Trophoblast cell (in vitro differentiated cells and primary cell): ENCODE data around the gene AICDA.
"Not testable (repeated sequence)": the region's sequence is repeated elsewhere in the genome, so short reads cannot be mapped to it uniquely, and the experiment has no call there.

Source experiments
- DNase-seq, 2 donors: peaks; one replicate each; pipeline ENCODE4 v3.0.0-alpha.2; 2016
- H2AFZ ChIP-seq: 2 replicates; pipeline ENCODE4 v1.6.1; 2013; ENCODE audit warnings: low read length, moderate library complexity, mild to moderate bottlenecking; ENCODE audit not compliant: insufficient read depth, poor library complexity
- H2AK5ac ChIP-seq: 2 replicates; pipeline ENCODE4 v1.6.1; 2013; ENCODE audit warnings: mild to moderate bottlenecking, low read length
- H2BK120ac ChIP-seq: 2 replicates; pipeline ENCODE4 v1.6.1; 2013; ENCODE audit warnings: low read length, mild to moderate bottlenecking, moderate library complexity; ENCODE audit not compliant: insufficient read depth, poor library complexity
- H2BK12ac ChIP-seq: 2 replicates; pipeline ENCODE4 v1.6.1; 2013; ENCODE audit warnings: mild to moderate bottlenecking, low read length, moderate library complexity
- H2BK5ac ChIP-seq: 2 replicates; pipeline ENCODE4 v1.6.1; 2013; ENCODE audit warnings: low read length, low read depth, moderate library complexity, mild to moderate bottlenecking; ENCODE audit not compliant: poor library complexity
- H3K14ac ChIP-seq: 2 replicates; pipeline ENCODE4 v1.6.1; 2013; ENCODE audit warnings: mild to moderate bottlenecking, low read length
- H3K18ac ChIP-seq: 2 replicates; pipeline ENCODE4 v1.6.1; 2013; ENCODE audit warnings: mild to moderate bottlenecking, low read length
- H3K23ac ChIP-seq: 2 replicates; pipeline ENCODE4 v1.6.1; 2013; ENCODE audit warnings: low read length
- H3K27ac ChIP-seq: 2 replicates; pipeline ENCODE4 v1.5.1; 2013; ENCODE audit warnings: low read depth, mild to moderate bottlenecking, inconsistent platforms, low read length, moderate library complexity
- H3K27me3 ChIP-seq: 2 replicates; pipeline ENCODE4 v1.6.1; 2013; ENCODE audit warnings: inconsistent platforms, mild to moderate bottlenecking, low read length, moderate library complexity; ENCODE audit not compliant: insufficient read depth
- H3K36me3 ChIP-seq, 2 experiments: 1 replicate in 1 of 2; 2 replicates in 1 of 2; pipeline ENCODE4 v1.6.1; 2013; ENCODE audit warnings: low read length in 2 of 2, mild to moderate bottlenecking in 2 of 2, moderate library complexity in 1 of 2; ENCODE audit not compliant: insufficient read depth in 2 of 2, control insufficient read depth in 1 of 2
- H3K4ac ChIP-seq: 2 replicates; pipeline ENCODE4 v1.6.1; 2013; ENCODE audit warnings: low read depth, mild to moderate bottlenecking, low read length, moderate library complexity
- H3K4me1 ChIP-seq, 2 experiments: 1 replicate in 1 of 2; 2 replicates in 1 of 2; pipeline ENCODE4 v1.6.1; 2013; ENCODE audit warnings: low read length in 2 of 2, mild to moderate bottlenecking in 2 of 2, moderate library complexity in 1 of 2; ENCODE audit not compliant: insufficient read depth in 2 of 2, control insufficient read depth in 1 of 2
- H3K4me2 ChIP-seq: 2 replicates; pipeline ENCODE4 v1.6.1; 2013; ENCODE audit warnings: inconsistent platforms, mild to moderate bottlenecking, low read length, moderate library complexity
- H3K4me3 ChIP-seq: 2 replicates; pipeline ENCODE4 v1.5.1; 2013; ENCODE audit warnings: mild to moderate bottlenecking, low read depth, low read length, inconsistent platforms
- H3K79me1 ChIP-seq: one replicate; pipeline ENCODE4 v1.6.1; 2013; ENCODE audit warnings: low read length
- H3K79me2 ChIP-seq: 2 replicates; pipeline ENCODE4 v1.6.1; 2013; ENCODE audit warnings: low read length, mild to moderate bottlenecking; ENCODE audit not compliant: control insufficient read depth, insufficient read depth, poor library complexity
- H3K9ac ChIP-seq: 2 replicates; pipeline ENCODE4 v1.6.1; 2013; ENCODE audit warnings: mild to moderate bottlenecking, low read length
- H3K9me3 ChIP-seq: 2 replicates; pipeline ENCODE4 v1.6.1; 2013; ENCODE audit warnings: low read depth, mild to moderate bottlenecking, control low read depth, inconsistent platforms, low read length; ENCODE audit not compliant: insufficient read depth
- H4K12ac ChIP-seq: 2 replicates; pipeline ENCODE4 v1.6.1; 2013; ENCODE audit warnings: low read depth, mild to moderate bottlenecking, low read length, moderate library complexity
- H4K8ac ChIP-seq: 2 replicates; pipeline ENCODE4 v1.6.1; 2013; ENCODE audit warnings: low read depth, mild to moderate bottlenecking, low read length, moderate library complexity
- H4K91ac ChIP-seq: one replicate; pipeline ENCODE4 v1.6.1; 2013; ENCODE audit warnings: low read depth, mild to moderate bottlenecking, low read length, moderate library complexity
- WGBS: extraction: QIAGEN DNeasy Blood & Tissue Kit; methylation state at CpG from one replicate; pipeline ENCODE4 v1.1.7; 2013; ENCODE audit warnings: missing lambda C conversion rate; ENCODE audit not compliant: insufficient read length, insufficient coverage; ENCODE audit errors: extremely low coverage; 5-methylcytosine and 5-hydroxymethylcytosine counted together

The AICDA gene

DNA sequence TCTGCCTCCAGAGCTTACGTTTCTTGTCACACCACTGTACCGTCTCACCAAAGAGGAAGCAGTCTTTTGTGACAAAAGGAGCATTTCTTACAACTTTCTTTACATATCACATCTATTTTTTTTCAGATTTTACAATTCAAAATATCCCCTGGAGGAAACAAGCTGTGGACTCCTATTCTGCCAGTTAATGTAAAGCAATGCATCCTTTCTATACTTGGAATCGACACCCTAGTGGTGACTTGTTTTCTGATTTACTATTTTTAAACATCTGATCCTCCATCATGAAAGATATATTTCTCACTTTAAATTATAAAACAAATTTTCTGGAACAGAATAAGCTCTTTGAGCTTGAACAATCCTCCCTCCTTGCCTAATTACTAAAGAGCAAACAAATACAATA lies 34.8 kb downstream of the AICDA start:
- Histone ChIP-seq H2AK5ac (no peak overlapping the region), H4K91ac (no peak overlapping the region), H3K27me3 (no peaks in the 10 kb centered on the region), H2BK120ac (no peak overlapping the region), H3K27ac (no peak overlapping the region), H3K23ac (no peak overlapping the region), H4K8ac (no peak overlapping the region), H3K36me3 (no peaks in the 10 kb centered on the region), H3K4me1 (no peaks in the 10 kb centered on the region), H3K9me3 (no peaks in the 10 kb centered on the region), H2BK12ac (no peak overlapping the region), H3K4ac (no peak overlapping the region), H2BK5ac (no peak overlapping the region), H3K79me1 (no peaks in the 10 kb centered on the region), H3K4me3 (no peak overlapping the region), H2AFZ (no peak overlapping the region), H4K12ac (no peak overlapping the region), H3K14ac (no peak overlapping the region), H3K79me2 (no peaks in the 10 kb centered on the region), H3K18ac (no peak overlapping the region), H3K4me2 (no peak overlapping the region), H3K9ac (no peak overlapping the region)
- no CpG with 5 or more reads among the region's 3 CpGs for WGBS
- DNase-seq, result no peak

- no peak overlapping the region for H4K91ac ChIP-seq
- no peak overlapping the region for H3K4me3 ChIP-seq
- H3K27ac ChIP-seq, result no peak overlapping the region
- no peak overlapping the region for H2AFZ ChIP-seq
- no CpG with 5 or more reads among the region's 2 CpGs for WGBS
- no peak overlapping the region for H3K4me2 ChIP-seq
- H3K79me2 ChIP-seq, result no peaks in the 10 kb centered on the region
- no peak overlapping the region for H2BK5ac ChIP-seq
- no peak overlapping the region for H2BK120ac ChIP-seq
- DNase-seq, result no peak
- no peak overlapping the region for H3K23ac ChIP-seq
- H4K12ac ChIP-seq, result no peak overlapping the region
- no peaks in the 10 kb centered on the region for H3K36me3 ChIP-seq
- no peak overlapping the region for H3K18ac ChIP-seq
- no peaks in the 10 kb centered on the region for H3K4me1 ChIP-seq
- H3K9ac ChIP-seq, result no peak overlapping the region
- H2BK12ac ChIP-seq, result no peak overlapping the region
- no peaks in the 10 kb centered on the region for H3K79me1 ChIP-seq
- no peak overlapping the region for H2AK5ac ChIP-seq
- H3K27me3 ChIP-seq, result no peaks in the 10 kb centered on the region
- no peak overlapping the region for H4K8ac ChIP-seq
- H3K4ac ChIP-seq, result no peak overlapping the region
- peaks cover 11% of the 10 kb centered on the region for H3K9me3 ChIP-seq
- no peak overlapping the region for H3K14ac ChIP-seq
These were observed 40.2 kb downstream of the AICDA start for GRCh38 chr12:8572507-8572906.

DNA sequence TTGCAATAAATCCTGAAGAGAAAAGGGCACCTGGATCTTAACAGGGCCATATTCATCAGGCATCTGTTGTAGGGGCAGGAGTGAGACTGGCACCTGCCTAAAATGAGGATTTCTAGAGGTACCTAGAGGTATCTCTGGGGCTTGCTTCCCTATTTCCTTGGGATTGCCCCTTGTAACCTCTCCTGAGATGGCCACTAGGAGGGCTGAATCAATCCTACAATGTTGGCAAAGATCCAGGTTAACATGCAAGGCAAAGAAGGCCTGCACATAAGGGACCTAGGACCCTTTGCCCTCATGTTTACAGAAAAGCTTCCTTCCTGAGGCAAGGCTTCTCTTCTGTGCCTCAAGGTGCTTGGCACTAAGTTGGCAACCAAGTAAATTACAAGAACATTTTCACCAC lies 46.1 kb downstream of the AICDA start:
- no peak overlapping the region for H4K8ac ChIP-seq
- H3K27me3 ChIP-seq, result no peaks in the 10 kb centered on the region
- no peak overlapping the region for H3K9ac ChIP-seq
- H4K12ac ChIP-seq, result no peak overlapping the region
- no peaks in the 10 kb centered on the region for H3K79me1 ChIP-seq
- no peak for DNase-seq
- no peak overlapping the region for H2AK5ac ChIP-seq
- no peak overlapping the region for H2BK5ac ChIP-seq
- no peak overlapping the region for H2BK12ac ChIP-seq
- H4K91ac ChIP-seq, result no peak overlapping the region
- H3K36me3 ChIP-seq, result no peaks in the 10 kb centered on the region
- peaks cover 13% of the 10 kb centered on the region for H3K9me3 ChIP-seq
- H2BK120ac ChIP-seq, result no peak overlapping the region
- no peak overlapping the region for H3K4me3 ChIP-seq
- no peak overlapping the region for H3K18ac ChIP-seq
- no peak overlapping the region for H3K14ac ChIP-seq
- no peak overlapping the region for H2AFZ ChIP-seq
- H3K27ac ChIP-seq, result no peak overlapping the region
- H3K4me1 ChIP-seq, result no peaks in the 10 kb centered on the region
- no peaks in the 10 kb centered on the region for H3K79me2 ChIP-seq
- H3K4ac ChIP-seq, result no peak overlapping the region
- no peak overlapping the region for H3K23ac ChIP-seq
- H3K4me2 ChIP-seq, result no peak overlapping the region

GRCh38 chr12:8566052-8566451 lies 46.6 kb downstream of the AICDA start:
- DNase-seq, H3K9ac ChIP-seq, H3K79me1 ChIP-seq, H3K4me2 ChIP-seq, H3K27ac ChIP-seq, H3K4ac ChIP-seq, H2BK120ac ChIP-seq, H4K12ac ChIP-seq, H3K4me3 ChIP-seq, H3K18ac ChIP-seq, H3K27me3 ChIP-seq, H2BK12ac ChIP-seq, H3K4me1 ChIP-seq, H3K36me3 ChIP-seq, H3K14ac ChIP-seq, H2BK5ac ChIP-seq, H2AFZ ChIP-seq, H2AK5ac ChIP-seq, H4K91ac ChIP-seq, H3K79me2 ChIP-seq, H3K23ac ChIP-seq, H4K8ac ChIP-seq: not testable (repeated sequence)
- H3K9me3 ChIP-seq, result peaks cover 13% of the 10 kb centered on the region
- no CpG with 5 or more reads among the region's 2 CpGs for WGBS
